ENCODE results near the gene MRPL10. TPM values are rescaled to one million over a fixed set of nuclear protein-coding genes. Genes with fewer than 3 reads are reported as not detected.

The MRPL10 gene
- total and polyA plus RNA-seq, 2 of the 8 experiments (the other 6 are each of a cell fraction or from before 2014, with no cell fraction given): 85.3 to 214 TPM

DNA sequence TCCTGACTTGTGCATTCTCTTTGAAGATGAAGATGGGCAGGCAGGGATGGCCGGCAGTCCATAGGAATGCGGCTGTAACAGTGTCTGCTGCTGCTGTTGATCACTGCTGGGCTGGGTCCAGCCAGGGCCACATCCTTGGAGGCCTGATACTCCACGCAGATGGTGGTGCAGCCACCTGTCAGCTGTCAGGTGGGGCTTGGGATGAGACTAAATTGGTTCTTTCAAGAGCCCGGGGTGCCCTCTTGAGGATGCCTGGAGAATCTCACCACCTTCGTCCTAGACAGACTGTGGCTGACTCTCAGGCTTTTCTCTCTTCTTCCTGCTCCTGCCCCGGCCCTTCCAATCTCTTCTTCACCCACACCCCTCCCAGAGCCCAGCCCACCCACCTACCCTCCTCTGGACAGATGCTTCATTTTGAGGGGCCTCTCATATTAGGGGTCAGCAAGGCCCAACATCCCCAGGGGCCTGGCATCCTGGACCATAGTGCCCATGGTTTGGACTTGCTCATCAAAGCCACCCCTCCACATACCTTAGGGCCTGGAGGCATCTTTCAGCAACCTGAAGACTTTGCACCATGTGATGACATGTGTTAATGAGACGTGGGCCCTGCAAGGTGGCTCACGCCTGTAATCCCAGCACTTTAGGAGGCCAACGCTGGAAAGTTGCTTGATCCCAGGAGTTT lies 28.9 kb downstream of the MRPL10 start (continued):
- TF ChIP-seq RNF2 (IDR thresholded peaks at IDR 0.05; ENCODE audit: borderline replicate concordance, low read depth, low read length, missing control alignments, poor library complexity, severe bottlenecking) (no peak), GABPA (IDR thresholded peaks at IDR 0.05; ENCODE audit: borderline replicate concordance, insufficient read depth, low read length) (0 out of 2 replicates have a peak, but pooled peaks have one; percentile 17), KDM5A (IDR thresholded peaks at IDR 0.05; ENCODE audit: low read length) (no peak), NRF1 (IDR thresholded peaks at IDR 0.05; ENCODE audit: low read depth, low read length) (no peak), TBP (IDR thresholded peaks at IDR 0.05; ENCODE audit: low read depth, low read length) (no peak), CBX5 (IDR thresholded peaks at IDR 0.05; ENCODE audit: low read depth, low read length) (no peak), CHD1 (IDR thresholded peaks at IDR 0.05; ENCODE audit: low read depth, low read length) (no peak), SUZ12 (IDR thresholded peaks at IDR 0.05; ENCODE audit: low read length) (no peak), CREB1 (IDR thresholded peaks at IDR 0.05) (no peak), SRF (IDR thresholded peaks at IDR 0.05; ENCODE audit: low read depth, low read length) (no peak), PHF8 (conservative IDR thresholded peaks at IDR 0.05; ENCODE audit: low read depth, low read length) (no peak), CBX8 (IDR thresholded peaks at IDR 0.05; ENCODE audit: borderline replicate concordance, low read depth, low read length) (no peak), EZH2 (IDR thresholded peaks at IDR 0.05; ENCODE audit: low read depth, low read length, severe bottlenecking) (no peak), MAFK (IDR thresholded peaks at IDR 0.05; ENCODE audit: low read depth, low read length) (no peak), TCF12 (IDR thresholded peaks at IDR 0.05; ENCODE audit: low read depth, low read length) (0 out of 2 replicates have a peak, but pooled peaks have one; percentile 45), RFX5 (IDR thresholded peaks at IDR 0.05; ENCODE audit: borderline replicate concordance, low read depth, low read length) (no peak), SIX5 (IDR thresholded peaks at IDR 0.05; ENCODE audit: low read depth, low read length) (no peak)
- TF ChIP-seq, protein P1, sequence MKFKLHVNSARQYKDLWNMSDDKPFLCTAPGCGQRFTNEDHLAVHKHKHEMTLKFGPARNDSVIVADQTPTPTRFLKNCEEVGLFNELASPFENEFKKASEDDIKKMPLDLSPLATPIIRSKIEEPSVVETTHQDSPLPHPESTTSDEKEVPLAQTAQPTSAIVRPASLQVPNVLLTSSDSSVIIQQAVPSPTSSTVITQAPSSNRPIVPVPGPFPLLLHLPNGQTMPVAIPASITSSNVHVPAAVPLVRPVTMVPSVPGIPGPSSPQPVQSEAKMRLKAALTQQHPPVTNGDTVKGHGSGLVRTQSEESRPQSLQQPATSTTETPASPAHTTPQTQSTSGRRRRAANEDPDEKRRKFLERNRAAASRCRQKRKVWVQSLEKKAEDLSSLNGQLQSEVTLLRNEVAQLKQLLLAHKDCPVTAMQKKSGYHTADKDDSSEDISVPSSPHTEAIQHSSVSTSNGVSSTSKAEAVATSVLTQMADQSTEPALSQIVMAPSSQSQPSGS (IDR thresholded peaks at IDR 0.05; ENCODE audit: low read length): no peak
- TF ChIP-seq, protein P2, sequence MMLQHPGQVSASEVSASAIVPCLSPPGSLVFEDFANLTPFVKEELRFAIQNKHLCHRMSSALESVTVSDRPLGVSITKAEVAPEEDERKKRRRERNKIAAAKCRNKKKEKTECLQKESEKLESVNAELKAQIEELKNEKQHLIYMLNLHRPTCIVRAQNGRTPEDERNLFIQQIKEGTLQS (IDR thresholded peaks at IDR 0.05; ENCODE audit: insufficient read depth, low read depth, low read length): no peak

All from H1 (cell line).